ENCODE results near the gene GIT2. TPM values are rescaled to one million over a fixed set of nuclear protein-coding genes. Genes with fewer than 3 reads are reported as not detected.

The GIT2 gene
- total and polyA plus RNA-seq, 2 of the 13 experiments (the other 11 are each of a cell fraction or from before 2014, with no cell fraction given), result 18.4 to 19.8 TPM

- no peak for TF ChIP-seq DPF2 (CRISPR knock-in tag; IDR thresholded peaks at IDR 0.05; ENCODE audit: borderline replicate concordance, low read depth)
- no peak for TF ChIP-seq ZBTB42 (CRISPR knock-in tag; IDR thresholded peaks at IDR 0.05)
- TF ChIP-seq NONO (IDR thresholded peaks at IDR 0.05), result peak; percentile 98; the same call in 1 of the 2 replicates
- peak; percentile 82 for TF ChIP-seq NONO (CRISPR knock-in tag; conservative IDR thresholded peaks at IDR 0.05)
- no peak for TF ChIP-seq ZNF432 (CRISPR knock-in tag; IDR thresholded peaks at IDR 0.05; ENCODE audit: borderline replicate concordance)
- 0 out of 2 replicates have a peak, but pooled peaks have one; percentile 15 for TF ChIP-seq ATF3 (CRISPR knock-in tag; IDR thresholded peaks at IDR 0.05)
- TF ChIP-seq FOXP1 (IDR thresholded peaks at IDR 0.05), result no peak
- no peak for TF ChIP-seq FOXP1 (CRISPR knock-in tag; IDR thresholded peaks at IDR 0.05)
- TF ChIP-seq ZNF331 (CRISPR knock-in tag; IDR thresholded peaks at IDR 0.05), result peak; percentile 26; the same call in 1 of the 2 replicates
- TF ChIP-seq ZBTB10 (CRISPR knock-in tag; IDR thresholded peaks at IDR 0.05; ENCODE audit: borderline replicate concordance), result peak; percentile 57; the same call in 1 of the 2 replicates
- TF ChIP-seq TFDP2 (CRISPR knock-in tag; IDR thresholded peaks at IDR 0.05), result peak; percentile 60
- TF ChIP-seq ZNF3 (CRISPR knock-in tag; IDR thresholded peaks at IDR 0.05), result no peak
- no peak for TF ChIP-seq KDM1A (CRISPR knock-in tag; IDR thresholded peaks at IDR 0.05)
- TF ChIP-seq HMG20B (CRISPR knock-in tag; conservative IDR thresholded peaks at IDR 0.05), result 0 out of 2 replicates have a peak, but pooled peaks have one; percentile 37
- TF ChIP-seq PCBP1 (IDR thresholded peaks at IDR 0.05; ENCODE audit: borderline replicate concordance, low read depth, low read length), result peak; percentile 93
- peak; percentile 88 for TF ChIP-seq ZMYM4 (CRISPR knock-in tag; IDR thresholded peaks at IDR 0.05)
- no peak for TF ChIP-seq CBX2 (IDR thresholded peaks at IDR 0.05; ENCODE audit: low read depth, low read length)
- TF ChIP-seq CBX2 (CRISPR knock-in tag; IDR thresholded peaks at IDR 0.05; ENCODE audit: low read depth), result no peak
- TF ChIP-seq TEAD2 (CRISPR knock-in tag; IDR thresholded peaks at IDR 0.05), result no peak
- TF ChIP-seq ATF2 (CRISPR knock-in tag; IDR thresholded peaks at IDR 0.05), result peak; percentile 58; the same call in 1 of the 2 replicates
- peak; percentile 58; the same call in 1 of the 2 replicates for TF ChIP-seq ZNF792 (CRISPR knock-in tag; IDR thresholded peaks at IDR 0.05)
- TF ChIP-seq RAD21 (CRISPR knock-in tag; IDR thresholded peaks at IDR 0.05), result peak; percentile 55
- TF ChIP-seq ATRX (CRISPR knock-in tag; IDR thresholded peaks at IDR 0.05; ENCODE audit: borderline replicate concordance), result no peak
- TF ChIP-seq SAFB2 (CRISPR knock-in tag; IDR thresholded peaks at IDR 0.05; ENCODE audit: borderline replicate concordance, low read depth), result peak; percentile 65; the same call in 1 of the 2 replicates
- TF ChIP-seq HOMEZ (CRISPR knock-in tag; IDR thresholded peaks at IDR 0.05; ENCODE audit: low read depth), result no peak
Measured at GRCh38 chr12:109998904-109999648, 2.9 kb upstream of the GIT2 start, which contains the start of gene ANKRD13A (continued).

Data from HepG2 (cell line).